H9 (cell line): Measurements from ENCODE around the gene BRMS1L. TPM values are rescaled to one million over a fixed set of nuclear protein-coding genes. Genes with fewer than 3 reads are reported as not detected.

Experiments
- DNase-seq: peaks from one replicate; pipeline ENCODE4 v3.0.0-alpha.2; 2017
- H2AFZ ChIP-seq: one replicate; pipeline ENCODE4 v1.6.1; 2013; ENCODE audit warnings: mild to moderate bottlenecking, low read length, control low read depth, moderate library complexity
- H2AK5ac ChIP-seq: 2 replicates; pipeline ENCODE4 v1.6.1; 2013; ENCODE audit warnings: low read length, control low read depth, mixed read lengths; ENCODE audit not compliant: insufficient read length
- H2BK120ac ChIP-seq: one replicate; pipeline ENCODE4 v1.6.1; 2013; ENCODE audit warnings: low read depth, mild to moderate bottlenecking, low read length, control low read depth, inconsistent platforms; ENCODE audit not compliant: poor library complexity, severe bottlenecking
- H2BK12ac ChIP-seq: 2 replicates; pipeline ENCODE4 v1.6.1; 2013; ENCODE audit warnings: low read length, control low read depth, mixed read lengths, low read depth; ENCODE audit not compliant: insufficient read length
- H2BK15ac ChIP-seq: 2 replicates; pipeline ENCODE4 v1.6.1; 2013; ENCODE audit warnings: low read depth, low read length, control low read depth
- H2BK20ac ChIP-seq: one replicate; pipeline ENCODE4 v1.6.1; 2013; ENCODE audit warnings: low read depth, mild to moderate bottlenecking, low read length, control low read depth, inconsistent platforms; ENCODE audit not compliant: poor library complexity, severe bottlenecking
- H2BK5ac ChIP-seq: 2 replicates; pipeline ENCODE4 v1.6.1; 2013; ENCODE audit warnings: low read length, control low read depth, mixed read lengths; ENCODE audit not compliant: insufficient read length
- H3K14ac ChIP-seq: 2 replicates; pipeline ENCODE4 v1.6.1; 2013; ENCODE audit warnings: low read length, control low read depth; ENCODE audit not compliant: insufficient read depth
- H3K18ac ChIP-seq: 2 replicates; pipeline ENCODE4 v1.6.1; 2013; ENCODE audit warnings: low read depth, mild to moderate bottlenecking, mixed read lengths, low read length, control low read depth; ENCODE audit not compliant: insufficient read length
- H3K23ac ChIP-seq: 2 replicates; pipeline ENCODE4 v1.6.1; 2013; ENCODE audit warnings: low read length, control low read depth, mixed read lengths, low read depth; ENCODE audit not compliant: insufficient read length
- H3K23me2 ChIP-seq: 2 replicates; pipeline ENCODE4 v1.6.1; 2013; ENCODE audit warnings: low read depth, mild to moderate bottlenecking, mixed read lengths, low read length, control low read depth; ENCODE audit not compliant: insufficient read length, poor library complexity, severe bottlenecking
- H3K27ac ChIP-seq: 2 replicates; pipeline ENCODE4 v1.5.1; 2013; ENCODE audit warnings: low read length, control low read depth, mixed read lengths, low read depth; ENCODE audit not compliant: insufficient read length
- H3K27me3 ChIP-seq: 2 replicates; pipeline ENCODE4 v1.6.1; 2013; ENCODE audit warnings: low read length, control low read depth, inconsistent platforms; ENCODE audit not compliant: insufficient read depth
- H3K4ac ChIP-seq: 2 replicates; pipeline ENCODE4 v1.6.1; 2013; ENCODE audit warnings: low read depth, mild to moderate bottlenecking, control low read depth, inconsistent platforms, low read length, moderate library complexity
- H3K4me1 ChIP-seq: 2 replicates; pipeline ENCODE4 v1.6.1; 2013; ENCODE audit warnings: low read length, control low read depth, inconsistent platforms; ENCODE audit not compliant: insufficient read depth
- H3K4me2 ChIP-seq: 2 replicates; pipeline ENCODE4 v1.6.1; 2013; ENCODE audit warnings: low read length, control low read depth, mixed read lengths; ENCODE audit not compliant: insufficient read length, insufficient read depth
- H3K56ac ChIP-seq: 2 replicates; pipeline ENCODE4 v1.6.1; 2013; ENCODE audit warnings: low read depth, mild to moderate bottlenecking, mixed read lengths, low read length, control low read depth; ENCODE audit not compliant: insufficient read length
- H3K79me1 ChIP-seq: 2 replicates; pipeline ENCODE4 v1.6.1; 2013; ENCODE audit warnings: low read depth, mild to moderate bottlenecking, moderate library complexity, low read length, control low read depth, inconsistent platforms; ENCODE audit not compliant: insufficient read depth, poor library complexity, severe bottlenecking
- H3K79me2 ChIP-seq: 2 replicates; pipeline ENCODE4 v1.6.1; 2013; ENCODE audit warnings: low read length, control low read depth, inconsistent platforms; ENCODE audit not compliant: insufficient read depth
- H3K9ac ChIP-seq: 2 replicates; pipeline ENCODE4 v1.6.1; 2013; ENCODE audit warnings: low read length, control low read depth, mixed read lengths; ENCODE audit not compliant: insufficient read length; ENCODE audit errors: extremely low read depth
- H3K9me3 ChIP-seq: one replicate; pipeline ENCODE4 v1.6.1; 2013; ENCODE audit warnings: low read depth, low read length, inconsistent platforms; ENCODE audit not compliant: control insufficient read depth
- H3T11ph ChIP-seq: one replicate; pipeline ENCODE4 v1.6.1; 2013; ENCODE audit warnings: mild to moderate bottlenecking, low read length, control low read depth, inconsistent platforms
- H4K20me1 ChIP-seq: one replicate; pipeline ENCODE4 v1.6.1; 2013; ENCODE audit not compliant: control insufficient read depth, insufficient read length, insufficient read depth
- H4K5ac ChIP-seq: 2 replicates; pipeline ENCODE4 v1.6.1; 2013; ENCODE audit warnings: low read depth, mild to moderate bottlenecking, mixed read lengths, low read length, control low read depth; ENCODE audit not compliant: insufficient read length
- H4K8ac ChIP-seq: replicated peaks from 2 replicates; pipeline ENCODE4 v1.6.1; 2013; ENCODE audit warnings: low read length, control low read depth, mixed read lengths, low read depth; ENCODE audit not compliant: insufficient read length
- H4K91ac ChIP-seq: 2 replicates; pipeline ENCODE4 v1.6.1; 2013; ENCODE audit warnings: low read depth, mild to moderate bottlenecking, moderate library complexity, mixed read lengths, low read length, control low read depth; ENCODE audit not compliant: insufficient read length
- H3K27ac Mint-ChIP-seq, 3 experiments: 2 replicates in 2 of 3; 3 replicates in 1 of 3; pipeline ENCODE4 v1.8.0; 2020 to 2021; ENCODE audit warnings: mixed read lengths in 3 of 3, mild to moderate bottlenecking in 1 of 3, moderate library complexity in 1 of 3
- H3K27me3 Mint-ChIP-seq: 2 replicates; pipeline ENCODE4 v1.8.0; 2021; ENCODE audit warnings: low read depth, mild to moderate bottlenecking, moderate library complexity, mixed read lengths
- H3K36me3 Mint-ChIP-seq, 3 experiments: 2 replicates in 2 of 3; 3 replicates in 1 of 3; pipeline ENCODE4 v1.8.0; 2020 to 2021; ENCODE audit warnings: low read depth in 3 of 3, mixed read lengths in 3 of 3; ENCODE audit not compliant: insufficient read depth in 1 of 3
- H3K4me1 Mint-ChIP-seq, 2 experiments: 2 replicates each; pipeline ENCODE4 v1.8.0; 2020; ENCODE audit warnings: mixed read lengths in 2 of 2
- H3K4me3 Mint-ChIP-seq, 2 experiments: 2 replicates in 1 of 2; 3 replicates in 1 of 2; pipeline ENCODE4 v1.8.0; 2020 to 2021; ENCODE audit warnings: mild to moderate bottlenecking in 2 of 2, mixed read lengths in 2 of 2, moderate library complexity in 1 of 2
- H3K9me3 Mint-ChIP-seq, 2 experiments: 2 replicates in 1 of 2; 3 replicates in 1 of 2; pipeline ENCODE4 v1.8.0; 2020; ENCODE audit warnings: mild to moderate bottlenecking in 2 of 2, mixed read lengths in 2 of 2, moderate library complexity in 1 of 2
- CTCF ChIP-seq: fragments of 200-600 bp; sonication (generic); conservative IDR thresholded peaks from 3 replicates; pipeline ENCODE4 v1.8.0; 2021; ENCODE audit warnings: antibody characterized with exemption, mild to moderate bottlenecking
- WGBS: extraction: QIAGEN DNeasy Blood & Tissue Kit; methylation state at CpG from one replicate; pipeline ENCODE4 v1.1.7; 2013; ENCODE audit warnings: missing lambda C conversion rate, low lambda C conversion rate, mixed read lengths; ENCODE audit not compliant: insufficient read length; ENCODE audit errors: extremely low coverage; 5-methylcytosine and 5-hydroxymethylcytosine counted together
- total RNA-seq: library from RNA; stranded (reverse); gene quantifications from 2 replicates; pipeline ENCODE4 v1.2.1, GENCODE V29; 2021

BRMS1L gene
- total RNA-seq, 1 experiment from 2014 or later = 12.9 TPM

DNA sequence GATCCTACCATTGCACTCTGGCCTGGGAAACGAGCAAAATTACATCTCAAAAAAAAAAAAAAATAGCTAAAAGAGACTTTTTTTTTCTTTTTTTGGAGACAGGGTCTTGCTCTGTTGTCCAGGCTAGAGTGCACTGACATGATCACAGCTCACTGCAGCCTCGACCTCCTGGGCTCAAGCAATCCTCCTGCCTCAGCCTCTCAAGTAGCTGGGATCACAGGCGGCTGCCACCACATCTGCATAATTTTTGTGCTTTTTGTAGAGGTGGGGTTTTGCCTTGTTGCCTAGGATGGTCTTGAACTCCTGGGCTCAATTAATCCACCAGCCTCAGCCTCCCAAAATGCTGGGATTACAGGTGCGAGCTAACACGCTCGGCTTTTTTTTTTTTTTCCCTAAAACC is 28.3 kb upstream of the BRMS1L start:
- Histone ChIP-seq H2BK15ac (no peak overlapping the region), H3K9ac (no peak overlapping the region), H2BK12ac (no peak overlapping the region), H4K5ac (no peak overlapping the region), H4K8ac (no peak overlapping the region), H2BK20ac (no peak overlapping the region), H4K20me1 (no peaks in the 10 kb centered on the region), H2BK5ac (no peak overlapping the region), H3K9me3 (no peaks in the 10 kb centered on the region), H3K23ac (no peak overlapping the region), H3K79me1 (no peaks in the 10 kb centered on the region), H2AK5ac (no peak overlapping the region), H3K4me2 (no peak overlapping the region), H2AFZ (no peak overlapping the region), H3T11ph (no peak overlapping the region), H3K79me2 (no peaks in the 10 kb centered on the region; the same call in 1 of the 2 replicates), H3K4me1 (no peaks in the 10 kb centered on the region), H3K14ac (no peak overlapping the region), H3K56ac (no peak overlapping the region), H2BK120ac (no peak overlapping the region), H3K23me2 (no peaks in the 10 kb centered on the region), H3K4ac (no peak overlapping the region), H3K27ac (no peak overlapping the region), H3K27me3 (no peaks in the 10 kb centered on the region), H4K91ac (no peak overlapping the region), H3K18ac (no peak overlapping the region)
- no peak for DNase-seq
- no CpG with 5 or more reads among the region's 6 CpGs for WGBS
- no peak overlapping the region; a peak in 1 of 7 replicates for H3K27ac Mint-ChIP-seq
- no peaks in the 10 kb centered on the region; a peak in 1 of 5 replicates for H3K9me3 Mint-ChIP-seq
- no peak overlapping the region for H3K4me3 Mint-ChIP-seq
- TF ChIP-seq CTCF = no peak
- H3K36me3 Mint-ChIP-seq = peaks cover 0 to 2% (median 2%) of the 10 kb centered on the region in 3 experiments; a peak in 3 of 7 replicates
- H3K27me3 Mint-ChIP-seq = no peaks in the 10 kb centered on the region
- no peaks in the 10 kb centered on the region for H3K4me1 Mint-ChIP-seq
